Muscle layer of duodenum (tissue), 2 donors: ENCODE data around the gene NOP10.

Experiments used
- H3K27ac ChIP-seq: one replicate; pipeline ENCODE4 v1.7.0; 2013; ENCODE audit warnings: mild to moderate bottlenecking, low read length
- H3K27me3 ChIP-seq: one replicate; pipeline ENCODE4 v1.7.0; 2013; ENCODE audit warnings: low read depth, mild to moderate bottlenecking, control low read depth, low read length
- H3K36me3 ChIP-seq, 2 donors: one replicate each; pipeline ENCODE4 v1.7.0; 2013; ENCODE audit warnings: low read length in 2 of 2, control low read depth in 1 of 2, mild to moderate bottlenecking in 1 of 2; ENCODE audit not compliant: insufficient read depth in 2 of 2, control insufficient read depth in 1 of 2
- H3K4me1 ChIP-seq, 2 donors: one replicate each; pipeline ENCODE4 v1.7.0; 2013; ENCODE audit warnings: low read length in 2 of 2, mild to moderate bottlenecking in 2 of 2, control low read depth in 1 of 2, moderate library complexity in 1 of 2; ENCODE audit not compliant: insufficient read depth in 2 of 2, control insufficient read depth in 1 of 2
- H3K4me3 ChIP-seq, 2 donors: one replicate each; pipeline ENCODE4 v1.7.0; 2013; ENCODE audit warnings: low read length in 2 of 2, low read depth in 1 of 2, mild to moderate bottlenecking in 1 of 2
- H3K9me3 ChIP-seq, 2 donors: one replicate each; pipeline ENCODE4 v1.7.0; 2013; ENCODE audit warnings: low read length in 2 of 2, control low read depth in 1 of 2, mild to moderate bottlenecking in 1 of 2; ENCODE audit not compliant: control insufficient read depth in 1 of 2
- donor health status: healthy.

Gene NOP10

GRCh38 chr15:34337557-34338306 lies 5.2 kb downstream of the NOP10 start, which contains the start of gene SLC12A6:
SLC12A6 (minus strand) TSS chr15:34337781; CDS start chr15:34336680, 1,101 bp downstream.
- Histone ChIP-seq H3K9me3 (no peaks in the 10 kb centered on the region), H3K36me3 (no peaks in the 10 kb centered on the region), H3K27ac (peak within 1 kb of the TSS; percentile 81), H3K27me3 (no peaks in the 10 kb centered on the region), H3K4me1 (peaks cover 0 to 27% of the 10 kb centered on the region in 2 donors), H3K4me3 (peak within 1 kb of the TSS; percentile 92 to 100)

GRCh38 chr15:34336991-34337556 lies 5.9 kb downstream of the NOP10 start:
- Histone ChIP-seq H3K9me3 (no peaks in the 10 kb centered on the region), H3K27me3 (no peaks in the 10 kb centered on the region), H3K27ac (peak overlapping the region; percentile 81), H3K36me3 (no peaks in the 10 kb centered on the region), H3K4me1 (peaks cover 0 to 26% of the 10 kb centered on the region in 2 donors), H3K4me3 (peak overlapping the region; percentile 92 to 100)

GRCh38 chr15:34336231-34336990 lies 6.5 kb downstream of the NOP10 start:
- H3K36me3 ChIP-seq, result no peaks in the 10 kb centered on the region
- H3K9me3 ChIP-seq, result no peaks in the 10 kb centered on the region
- peak overlapping the region; percentile 92 to 100 for H3K4me3 ChIP-seq
- no peaks in the 10 kb centered on the region for H3K27me3 ChIP-seq
- peaks cover 0 to 19% of the 10 kb centered on the region in 2 donors for H3K4me1 ChIP-seq
- H3K27ac ChIP-seq, result peak overlapping the region; percentile 81

- no peaks in the 10 kb centered on the region for H3K9me3 ChIP-seq
- peak overlapping the region in 1 of 2 donors; percentile 92 for H3K4me3 ChIP-seq
- H3K27ac ChIP-seq, result peak overlapping the region; percentile 81
- no peaks in the 10 kb centered on the region for H3K36me3 ChIP-seq
- H3K4me1 ChIP-seq, result peaks cover 0 to 19% of the 10 kb centered on the region in 2 donors
- H3K27me3 ChIP-seq, result no peaks in the 10 kb centered on the region
Measured at GRCh38 chr15:34335176-34336032, 7.5 kb downstream of the NOP10 start.

- H3K9me3 ChIP-seq, result no peaks in the 10 kb centered on the region
- H3K4me3 ChIP-seq, result peak overlapping the region in 1 of 2 donors; percentile 27
- peak overlapping the region; percentile 81 for H3K27ac ChIP-seq
- H3K36me3 ChIP-seq, result no peaks in the 10 kb centered on the region
- H3K27me3 ChIP-seq, result no peaks in the 10 kb centered on the region
- H3K4me1 ChIP-seq, result peaks cover 0 to 15% of the 10 kb centered on the region in 2 donors
Measured at GRCh38 chr15:34334672-34335071, 8.3 kb downstream of the NOP10 start.

- no peaks in the 10 kb centered on the region for H3K36me3 ChIP-seq
- no peak overlapping the region for H3K27ac ChIP-seq
- H3K4me3 ChIP-seq, result no peak overlapping the region
Measured at GRCh38 chr15:34332553-34333120, 10.3 kb downstream of the NOP10 start.

GRCh38 chr15:34331809-34332208 lies 11.1 kb downstream of the NOP10 start:
- H3K4me3 ChIP-seq, result no peak overlapping the region
- H3K27me3 ChIP-seq, result no peaks in the 10 kb centered on the region
- peaks cover 0 to 12% of the 10 kb centered on the region in 2 donors for H3K4me1 ChIP-seq
- H3K9me3 ChIP-seq, result no peaks in the 10 kb centered on the region
- no peaks in the 10 kb centered on the region for H3K36me3 ChIP-seq
- H3K27ac ChIP-seq, result no peak overlapping the region

More at GRCh38 chr15:34332553-34333120, 10.3 kb downstream of the NOP10 start:
- no peaks in the 10 kb centered on the region for H3K27me3 ChIP-seq
- peaks cover 0 to 15% of the 10 kb centered on the region in 2 donors for H3K4me1 ChIP-seq
- H3K9me3 ChIP-seq, result no peaks in the 10 kb centered on the region

GRCh38 chr15:34330279-34330678 lies 12.7 kb downstream of the NOP10 start:
- Histone ChIP-seq H3K36me3 (no peaks in the 10 kb centered on the region), H3K4me1 (no peaks in the 10 kb centered on the region), H3K27ac (no peak overlapping the region), H3K27me3 (no peaks in the 10 kb centered on the region), H3K9me3 (no peaks in the 10 kb centered on the region), H3K4me3 (no peak overlapping the region)

GRCh38 chr15:34329006-34329405 lies 13.9 kb downstream of the NOP10 start:
- Histone ChIP-seq H3K9me3 (no peaks in the 10 kb centered on the region), H3K27me3 (no peaks in the 10 kb centered on the region), H3K4me3 (no peak overlapping the region), H3K36me3 (no peaks in the 10 kb centered on the region), H3K27ac (no peak overlapping the region), H3K4me1 (no peaks in the 10 kb centered on the region)

GRCh38 chr15:34327906-34328305 lies 15.0 kb downstream of the NOP10 start:
- no peaks in the 10 kb centered on the region for H3K4me1 ChIP-seq
- H3K4me3 ChIP-seq, result no peak overlapping the region
- no peak overlapping the region for H3K27ac ChIP-seq
- H3K27me3 ChIP-seq, result no peaks in the 10 kb centered on the region
- no peaks in the 10 kb centered on the region for H3K9me3 ChIP-seq
- H3K36me3 ChIP-seq, result no peaks in the 10 kb centered on the region
